K562 (cell line): ENCODE results near the gene SNX1. TPM values are rescaled to one million over a fixed set of nuclear protein-coding genes. Genes with fewer than 3 reads are reported as not detected.

Source experiments
- ATAC-seq: fragments of 200-7000 bp; cut with Tn5 transposase; 3 replicates; pipeline ENCODE4 v1.9.1; 2020; ENCODE audit warnings: moderate library complexity
- BruUV-seq: library from RNA; stranded (reverse); fragments of 400-500 nt; replicated peaks from 2 replicates; lab custom pipeline; 2021; lab: Mats Ljungman, UMichigan
- CTCF ChIA-PET: fragments of 300-600 bp; formaldehyde crosslinking; extraction: SDS; loops from one replicate; lab custom pipeline; 2021; ENCODE audit warnings: low intra/inter-chr PET ratio; lab: Yijun Ruan, JAX
- POLR2A ChIA-PET: fragments of 300-600, 350-650 bp; sonication (Branson Sonifier 250); formaldehyde crosslinking; extraction: SDS; loops from one replicate; lab custom pipeline; 2021; ENCODE audit warnings: antibody characterized with exemption, inconsistent platforms; lab: Yijun Ruan, JAX
- DNase-seq, 4 experiments: peaks; one replicate each; pipeline versions ENCODE4 v3.0.0 to v3.0.0-alpha.2; 2011 to 2018; ENCODE audit warnings: low spot score in 3 of 4, mixed read lengths in 3 of 4; ENCODE audit errors: extremely low read depth in 1 of 4
- FAIRE-seq: peaks from 2 replicates; lab custom pipeline; 2011; peaks lifted over from hg19 to GRCh38; lab: Jason Lieb, UNC
- H2AFZ ChIP-seq: 2 replicates; pipeline ENCODE4 v1.6.0; 2011; ENCODE audit warnings: low read depth, low read length, control low read depth, inconsistent platforms
- H3K27ac ChIP-seq: fragments of 200-600 bp; 3 replicates; pipeline ENCODE4 v1.8.0; 2011; ENCODE audit warnings: low read depth, mild to moderate bottlenecking, control low read depth, inconsistent platforms, low read length, moderate library complexity, mixed read lengths; ENCODE audit errors: extremely low read depth
- H3K27me3 ChIP-seq, 2 experiments: fragments of 300-600 bp in 1 of 2; 2 replicates in 1 of 2; 3 replicates in 1 of 2; pipeline versions ENCODE4 v1.6.0 to v1.8.0; 2011; ENCODE audit warnings: inconsistent platforms in 2 of 2, low read length in 2 of 2, mild to moderate bottlenecking in 1 of 2, mixed read lengths in 1 of 2, moderate library complexity in 1 of 2; ENCODE audit not compliant: control insufficient read depth in 2 of 2, insufficient read depth in 2 of 2
- H3K36me3 ChIP-seq: fragments of 300-600 bp; 3 replicates; pipeline ENCODE4 v1.8.0; 2011; ENCODE audit warnings: mild to moderate bottlenecking, low read length, inconsistent platforms; ENCODE audit not compliant: control insufficient read depth, insufficient read depth
- H3K4me1 ChIP-seq, 2 experiments: fragments of 200-600 bp in 1 of 2; replicated peaks in 1 of 2; 2 replicates in 1 of 2; 3 replicates in 1 of 2; pipeline versions ENCODE4 v1.5.1 to v1.8.0; 2011; ENCODE audit warnings: inconsistent platforms in 2 of 2, low read length in 2 of 2, mild to moderate bottlenecking in 1 of 2, mixed read lengths in 1 of 2, moderate library complexity in 1 of 2; ENCODE audit not compliant: control insufficient read depth in 2 of 2, insufficient read depth in 2 of 2
- H3K4me2 ChIP-seq: 2 replicates; pipeline ENCODE4 v1.6.1; 2011; ENCODE audit warnings: low read length, control low read depth, inconsistent platforms, mixed read lengths; ENCODE audit not compliant: insufficient read depth
- H3K4me3 ChIP-seq: fragments of 200-600 bp; sonication (generic), shearing (Covaris generic); 2 replicates; pipeline ENCODE4 v1.5.1; 2016; ENCODE audit warnings: control low read depth, inconsistent platforms
- H3K79me2 ChIP-seq: fragments of 200-600 bp; 3 replicates; pipeline ENCODE4 v1.8.0; 2011; ENCODE audit warnings: low read length, inconsistent platforms; ENCODE audit not compliant: control insufficient read depth, insufficient read depth
- H3K9ac ChIP-seq, 2 experiments: 2 replicates each; pipeline versions ENCODE4 v1.6.0 to v1.6.1; 2011; ENCODE audit warnings: low read depth in 2 of 2, low read length in 2 of 2, control low read depth in 1 of 2, inconsistent platforms in 1 of 2, mild to moderate bottlenecking in 1 of 2, mixed read lengths in 1 of 2; ENCODE audit not compliant: insufficient read depth in 1 of 2
- H3K9me1 ChIP-seq: one replicate; pipeline ENCODE4 v1.6.0; 2011; ENCODE audit warnings: inconsistent platforms, mild to moderate bottlenecking, low read length, moderate library complexity; ENCODE audit not compliant: control insufficient read depth, insufficient read depth
- H3K9me3 ChIP-seq: replicated peaks from 2 replicates; pipeline ENCODE4 v1.5.1; 2011; ENCODE audit warnings: low read depth, low read length, inconsistent platforms; ENCODE audit not compliant: control insufficient read depth, insufficient read depth
- H4K20me1 ChIP-seq: replicated peaks from 2 replicates; pipeline ENCODE4 v1.6.1; 2011; ENCODE audit warnings: low read length, inconsistent platforms, mixed read lengths; ENCODE audit not compliant: control insufficient read depth, insufficient read depth
- HINFP ChIP-seq: fragments of 450-650 bp; conservative IDR thresholded peaks from 2 replicates; pipeline ENCODE4 v1.6.1; 2016; ENCODE audit warnings: missing genetic modification characterization, low read depth, mild to moderate bottlenecking, control low read depth, missing compliant biosample characterization
- ZKSCAN3 ChIP-seq: fragments of 250-450 bp; sonication (Bioruptor Pico); IDR thresholded peaks from 2 replicates; pipeline ENCODE4 v1.4.0; 2020
- ZNF24 ChIP-seq: fragments of 450-650 bp; IDR thresholded peaks from 2 replicates; pipeline ENCODE4 v1.6.1; 2016
- ZNF436 ChIP-seq: fragments of 250-450, 450-650 bp; sonication (Bioruptor Pico); formaldehyde crosslinking; IDR thresholded peaks from 2 replicates; pipeline ENCODE4 v1.7.0; 2020; ENCODE audit warnings: mild to moderate bottlenecking
- ZNF707 ChIP-seq: fragments of 250-450 bp; sonication (Bioruptor Pico); conservative IDR thresholded peaks from 2 replicates; pipeline ENCODE4 v1.8.0; 2022; ENCODE audit warnings: inconsistent platforms, mild to moderate bottlenecking, moderate library complexity
- WGBS: fragments of 100-300 bp; shearing (Covaris generic); methylation state at CpG from one replicate; pipeline ENCODE4 v1.1.6; 2016; ENCODE audit warnings: low coverage, mixed read lengths; ENCODE audit not compliant: insufficient coverage; ENCODE audit errors: missing lambda C conversion rate; 5-methylcytosine and 5-hydroxymethylcytosine counted together
- in situ Hi-C: fragments of 300-500 bp; cut with MboI; formaldehyde crosslinking; loops from 4 replicates; pipeline ENCODE4 v1.15.0; 2018; ENCODE audit warnings: inconsistent platforms, mixed read lengths
- intact Hi-C: fragments of 100-400 bp; cut with micrococcal nuclease; formaldehyde crosslinking; loops from 2 replicates; pipeline ENCODE4 v1.14.2; 2022
- polyA plus RNA-seq, 8 experiments: library from polyadenylated mRNA; depleted of rRNA in 4 of 8; stranded (reverse) in 5 of 8; unstranded in 3 of 8; fragments of >200 nt; fragmentation: Nextera tagmentation in 2 of 8; fragmentation: Illumina TruSeq in 1 of 8; extraction: Ambion mirVana in 2 of 8; extraction: Trizol in 1 of 8; gene quantifications; 2 replicates each; pipeline versions ENCODE4 v1.2.1 to v1.2.3, GENCODE V29; 2011 to 2014; ENCODE audit warnings: inconsistent platforms in 1 of 8, missing spikeins in 1 of 8
- total RNA-seq, 7 experiments: library from RNA; depleted of rRNA in 6 of 7; stranded (reverse); fragments of >200 nt in 6 of 7; fragmentation: Illumina TruSeq in 2 of 7; extraction: Trizol in 2 of 7; gene quantifications; 2 replicates each; pipeline versions ENCODE4 v1.2.1 to v1.2.3, GENCODE V29; 2011 to 2021; ENCODE audit warnings: low replicate concordance in 1 of 7
- TF ChIP-seq, protein P1 (sequence below): sonication (generic); formaldehyde crosslinking; IDR thresholded peaks from 2 replicates; pipeline ENCODE4 v1.8.1; 2023; ENCODE audit warnings: mild to moderate bottlenecking, missing genetic modification reagents

Gene SNX1
- total and polyA plus RNA-seq, 9 of the 15 experiments (the other 6 are each of a cell fraction or from before 2014, with no cell fraction given), result 11.0 to 105 (median 59.9) TPM

DNA sequence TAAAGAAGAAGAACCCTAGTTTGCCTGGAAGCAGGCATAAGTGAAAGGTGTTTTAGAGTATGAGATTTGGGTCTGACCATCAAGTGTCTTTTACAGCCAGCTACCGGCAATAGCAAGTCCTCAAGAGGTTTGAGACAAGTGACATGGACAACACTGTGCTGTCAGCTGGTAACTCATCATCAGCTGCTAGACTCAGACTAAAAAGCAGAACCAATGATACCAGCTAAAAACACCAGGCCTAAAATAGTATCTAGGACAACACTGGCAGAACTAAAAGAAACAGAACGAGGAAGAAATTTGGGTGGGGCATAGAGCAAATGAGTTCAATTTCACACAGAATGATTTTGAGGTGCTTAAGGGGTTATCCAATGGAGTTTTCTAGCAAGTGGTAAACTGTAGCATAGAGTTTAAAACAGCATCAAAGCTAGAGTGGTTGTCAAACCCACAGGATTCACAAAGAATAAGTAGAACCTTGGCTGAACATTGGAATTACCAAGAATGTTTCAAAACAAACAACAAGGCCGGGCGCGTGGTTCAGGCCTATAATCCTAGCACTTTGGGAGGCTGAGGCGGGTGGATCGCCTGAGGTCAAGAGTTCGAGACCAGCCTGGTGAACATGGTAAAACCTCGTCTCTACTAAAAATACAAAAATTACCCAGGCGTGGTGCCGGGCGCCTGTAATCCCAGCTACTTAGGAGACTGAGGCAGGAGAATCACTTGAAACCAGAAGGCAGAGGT lies 6.1 kb upstream of the SNX1 start:
- ChIA-PET CTCF (no interaction called here), POLR2A (interaction anchor here (0.5 kb wide), 1 partner anchor 658 kb away, joined by 4 read pairs; no protein-coding TSS in a partner anchor)
- Histone ChIP-seq H2AFZ (no peak overlapping the region), H3K4me2 (no peak overlapping the region), H3K4me1 (peaks cover 5 to 14% of the 10 kb centered on the region in 2 experiments; a peak in 4 of 5 replicates), H3K27me3 (no peaks in the 10 kb centered on the region), H3K79me2 (peaks cover 64% of the 10 kb centered on the region), H4K20me1 (no peaks in the 10 kb centered on the region), H3K9me3 (0 out of 2 replicates have a peak, but pooled peaks cover 2% of the 10 kb centered on the region), H3K27ac (peak overlapping the region; percentile 10; the same call in 1 of the 3 replicates), H3K4me3 (no peak overlapping the region), H3K9me1 (no peaks in the 10 kb centered on the region), H3K9ac (no peak overlapping the region), H3K36me3 (peaks cover 47% of the 10 kb centered on the region; the same call in 2 of the 3 replicates)
- DNase-seq, result no peak
- WGBS, result 87% methylated on average over 12 of the region's 12 CpGs
- TF ChIP-seq HINFP, result no peak
- TF ChIP-seq ZNF24, result no peak
- TF ChIP-seq ZNF436, result no peak
- TF ChIP-seq ZNF707, result no peak
- TF ChIP-seq, protein P1, sequence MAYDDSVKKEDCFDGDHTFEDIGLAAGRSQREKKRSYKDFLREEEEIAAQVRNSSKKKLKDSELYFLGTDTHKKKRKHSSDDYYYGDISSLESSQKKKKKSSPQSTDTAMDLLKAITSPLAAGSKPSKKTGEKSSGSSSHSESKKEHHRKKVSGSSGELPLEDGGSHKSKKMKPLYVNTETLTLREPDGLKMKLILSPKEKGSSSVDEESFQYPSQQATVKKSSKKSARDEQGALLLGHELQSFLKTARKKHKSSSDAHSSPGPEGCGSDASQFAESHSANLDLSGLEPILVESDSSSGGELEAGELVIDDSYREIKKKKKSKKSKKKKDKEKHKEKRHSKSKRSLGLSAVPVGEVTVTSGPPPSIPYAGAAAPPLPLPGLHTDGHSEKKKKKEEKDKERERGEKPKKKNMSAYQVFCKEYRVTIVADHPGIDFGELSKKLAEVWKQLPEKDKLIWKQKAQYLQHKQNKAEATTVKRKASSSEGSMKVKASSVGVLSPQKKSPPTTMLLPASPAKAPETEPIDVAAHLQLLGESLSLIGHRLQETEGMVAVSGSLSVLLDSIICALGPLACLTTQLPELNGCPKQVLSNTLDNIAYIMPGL (CRISPR knock-in tag), result no peak
- no peak for TF ChIP-seq ZKSCAN3 (CRISPR knock-in tag)
- BruUV-seq, result no TSS peak
- intact Hi-C loops (no loop called here), in situ Hi-C loops (no loop called here)
- ATAC-seq, result no peak
- no peak for FAIRE-seq
